Adipose tissue (tissue), 3 donors: ENCODE measurements around the gene ADAMTS9. TPM values are rescaled to one million over a fixed set of nuclear protein-coding genes. Genes with fewer than 3 reads are reported as not detected.
"Not testable (repeated sequence)": the region's sequence is repeated elsewhere in the genome, so short reads cannot be mapped to it uniquely, and the experiment has no call there.

Source experiments
- H3K27ac ChIP-seq: one replicate; pipeline ENCODE4 v1.5.1; 2013; ENCODE audit warnings: low read depth, low read length
- WGBS, 3 donors: extraction: QIAGEN DNeasy Blood & Tissue Kit; methylation state at CpG; one replicate each; pipeline ENCODE4 v1.1.7; 2013; 5-methylcytosine and 5-hydroxymethylcytosine counted together
- polyA plus RNA-seq, 3 donors: library from polyadenylated mRNA; stranded (reverse); fragments of 200-250 nt; gene quantifications; one replicate each; pipeline ENCODE4 v1.2.3, GENCODE V29; 2013
- donor health status: healthy with polysubstance abuse.
- donor health status: Bipolar disorder and iron deficiency.
- donor health status: healthy.

The ADAMTS9 gene
- polyA plus RNA-seq, 3 donors = 8.3 to 116 (median 22.7) TPM

DNA sequence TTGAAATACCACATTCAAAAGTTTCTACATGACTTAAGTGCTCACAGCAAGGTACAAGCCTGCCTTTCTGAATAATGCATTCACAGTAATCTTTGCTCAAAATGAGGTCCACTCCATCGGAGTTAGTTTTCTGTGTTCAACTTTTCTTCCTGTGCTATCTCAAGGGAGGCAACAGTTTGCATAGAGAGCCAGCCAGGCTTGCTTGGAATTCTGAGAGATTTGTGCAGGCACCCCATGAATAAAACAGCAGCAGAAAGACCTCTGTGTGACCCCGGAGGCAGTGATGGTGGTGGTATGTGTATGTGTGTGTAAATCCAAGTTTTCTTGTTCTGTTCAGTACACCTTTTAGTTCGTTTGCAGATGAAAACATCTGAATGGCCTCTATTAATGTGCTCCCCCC is 124.0 kb downstream of the ADAMTS9 start:
- WGBS, 3 donors = 51 to 62% (median 54%) methylated on average over 3 of the region's 3 CpGs

DNA sequence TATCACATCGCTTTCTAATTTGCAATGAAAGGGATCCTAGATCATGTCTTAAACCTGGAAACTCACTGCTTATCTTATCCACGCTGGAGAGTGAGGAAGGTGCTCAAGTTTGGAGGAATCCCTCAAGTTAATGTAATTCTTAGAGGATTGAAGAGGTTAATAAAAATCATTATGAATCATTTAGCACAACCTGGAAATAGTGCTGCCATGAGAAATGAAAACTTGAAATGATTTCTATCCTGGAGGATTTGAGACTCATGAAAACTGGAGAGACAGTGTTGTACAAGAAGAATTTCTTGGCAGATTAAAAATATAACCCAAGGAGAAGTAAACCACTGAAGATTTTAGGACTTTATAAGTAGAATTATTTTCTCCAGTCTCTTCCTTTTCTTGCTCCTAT is 125.9 kb downstream of the ADAMTS9 start:
- 77 to 84% (median 82%) methylated on average over 2 of the region's 2 CpGs for WGBS, 3 donors
- no peak overlapping the region for H3K27ac ChIP-seq

More for the DNA sequence above, 124.0 kb downstream of the ADAMTS9 start:
- no peak overlapping the region for H3K27ac ChIP-seq

DNA sequence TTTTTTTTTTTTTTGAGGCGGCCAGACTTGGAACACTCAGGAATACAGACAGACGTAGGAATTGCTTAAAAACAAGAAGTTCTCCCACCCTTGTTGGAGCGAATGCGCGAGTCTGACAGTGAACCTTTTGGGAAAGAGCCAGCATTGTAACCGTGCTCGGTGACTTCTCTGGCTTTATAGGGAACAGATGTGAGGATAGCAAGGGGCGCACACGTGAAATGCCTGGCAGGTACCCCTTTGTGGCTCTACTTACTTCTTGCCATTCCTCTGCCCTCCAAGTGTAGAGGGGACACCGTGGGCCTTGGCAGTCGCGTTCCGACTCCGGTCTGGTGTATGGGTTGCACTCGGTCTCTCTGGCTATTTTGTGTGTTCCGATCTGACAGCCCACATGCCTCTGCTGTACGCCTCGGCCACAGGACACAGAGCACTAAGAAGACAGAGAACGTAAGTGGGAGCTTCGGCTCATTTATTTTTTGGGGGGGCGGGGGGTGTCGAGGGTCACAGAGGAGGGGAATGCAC is 126.4 kb downstream of the ADAMTS9 start:
- no peak overlapping the region for H3K27ac ChIP-seq
- WGBS, 3 donors = 78 to 87% (median 80%) methylated on average over 22 of the region's 22 CpGs

DNA sequence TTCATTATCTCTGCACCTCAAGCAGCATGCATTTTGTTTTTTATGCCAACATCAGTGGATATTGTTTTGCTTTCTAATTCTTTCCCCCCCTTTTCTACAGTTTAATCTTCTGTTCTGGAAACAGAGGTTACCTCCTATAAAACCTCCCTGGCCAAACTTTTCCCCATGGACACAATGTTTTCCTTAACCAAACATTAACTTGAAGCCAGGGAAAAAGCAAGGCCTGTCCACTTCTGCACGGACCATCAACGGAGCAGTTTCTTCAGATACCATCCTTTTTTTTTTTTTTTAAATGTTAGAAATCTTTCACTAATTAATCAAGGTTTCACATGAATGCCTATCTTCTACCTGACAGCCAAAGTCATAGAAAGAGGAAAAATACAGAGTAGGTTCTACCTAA is 127.0 kb downstream of the ADAMTS9 start:
- H3K27ac ChIP-seq = no peak overlapping the region
- 57 to 63% (median 57%) methylated on average over 2 of the region's 2 CpGs for WGBS, 3 donors

DNA sequence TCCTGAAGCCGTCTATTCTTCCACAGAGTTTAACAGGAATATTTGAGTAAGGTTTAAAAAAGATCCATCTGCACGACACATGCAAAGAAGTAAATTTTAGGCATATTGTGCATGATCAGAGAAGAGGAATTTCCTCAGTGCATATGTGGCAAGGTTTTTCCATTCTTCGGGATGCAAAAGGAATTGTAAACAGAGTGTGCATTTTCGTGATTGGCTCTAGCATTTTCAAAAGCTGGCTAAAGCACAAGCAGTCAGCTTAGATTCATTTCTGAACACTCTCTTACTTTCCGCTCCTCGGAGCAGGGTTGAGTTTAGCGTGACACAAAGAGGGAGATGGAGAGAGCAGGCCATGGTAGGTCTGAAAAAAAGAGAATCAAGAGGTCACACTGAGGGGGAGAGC is 128.2 kb downstream of the ADAMTS9 start:
- H3K27ac ChIP-seq = no peak overlapping the region
- WGBS, 3 donors = 87 to 90% (median 89%) methylated on average over 7 of the region's 7 CpGs

DNA sequence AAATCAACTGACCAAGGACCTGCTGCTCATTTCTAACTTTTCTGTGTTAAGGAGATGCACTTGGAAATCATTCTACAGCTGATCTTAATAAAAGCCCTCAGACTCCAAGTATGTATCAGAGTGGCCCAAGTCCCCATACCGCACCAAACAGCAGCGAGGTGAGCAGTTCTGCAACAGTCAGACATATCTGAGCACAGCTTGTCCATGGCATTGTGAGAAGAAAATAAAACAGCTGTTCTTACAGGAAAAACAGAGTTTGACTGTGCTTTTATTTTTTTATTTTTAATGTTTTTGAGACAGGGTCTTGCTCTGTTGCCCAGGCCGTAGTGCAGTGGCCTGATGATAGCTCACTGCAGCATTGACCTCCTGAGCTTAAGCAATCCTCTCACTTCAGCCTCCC is 131.8 kb downstream of the ADAMTS9 start:
- 96 to 99% (median 98%) methylated on average over 3 of the region's 3 CpGs for WGBS, 3 donors
- no peak overlapping the region for H3K27ac ChIP-seq

DNA sequence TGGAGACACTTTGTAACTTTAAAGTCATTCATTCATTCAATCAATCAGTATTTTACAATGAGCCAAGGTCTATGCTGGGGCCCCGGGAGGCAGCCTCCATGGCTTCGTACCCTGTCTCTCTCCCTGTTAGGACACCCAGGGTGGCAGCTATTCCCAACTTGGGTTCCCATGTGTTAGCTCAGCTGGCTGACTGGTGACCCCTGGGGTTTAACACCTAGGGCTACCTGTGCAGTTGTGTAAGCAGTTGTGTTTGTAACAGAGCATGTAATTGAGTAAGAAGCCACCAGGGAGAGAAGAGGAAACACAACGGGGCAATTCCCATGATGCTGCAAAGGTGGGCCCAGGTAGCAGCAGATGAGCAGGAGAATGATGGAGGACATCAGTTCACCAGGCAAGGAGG is 132.4 kb downstream of the ADAMTS9 start:
- 87 to 89% (median 87%) methylated on average over 3 of the region's 3 CpGs for WGBS, 3 donors
- H3K27ac ChIP-seq = no peak overlapping the region

DNA sequence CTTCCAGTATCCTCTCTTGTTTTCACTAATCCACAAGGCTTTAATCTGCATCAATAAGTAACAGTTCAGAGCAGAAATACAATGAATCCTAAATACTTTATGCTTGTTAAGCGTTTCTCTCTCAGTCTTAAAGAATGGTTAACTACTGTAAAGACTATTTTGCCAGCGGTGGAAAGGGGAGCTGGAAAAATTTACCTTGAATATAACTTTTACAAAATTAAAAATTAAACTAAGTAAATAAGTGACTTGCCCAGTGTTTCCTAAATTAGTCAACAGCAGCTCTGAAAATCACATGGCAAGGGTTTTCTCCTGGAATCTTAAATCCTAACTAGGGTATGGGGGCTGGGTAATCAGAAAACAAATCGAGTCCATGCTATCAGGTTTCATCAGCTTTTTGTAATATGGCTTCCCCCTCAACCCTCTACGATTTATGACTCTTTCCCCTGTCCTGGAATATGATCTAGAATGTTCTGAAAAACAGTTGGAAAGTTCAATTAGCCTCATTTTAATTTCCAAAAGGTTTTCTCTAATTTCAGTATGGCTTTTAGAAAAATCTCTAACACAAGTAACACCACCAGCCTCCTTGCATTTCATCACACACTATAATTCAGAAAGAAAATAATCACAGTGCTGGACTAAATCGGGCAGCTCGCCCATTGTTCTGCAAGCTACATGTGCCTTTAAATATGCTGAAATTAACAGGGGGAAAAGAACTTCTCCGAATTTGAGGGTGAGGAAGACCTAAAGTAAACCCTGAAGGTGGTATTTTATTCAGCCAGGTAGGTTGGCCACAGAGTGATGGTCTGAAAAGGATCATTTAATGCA is 133.5 kb downstream of the ADAMTS9 start:
- H3K27ac ChIP-seq = no peak overlapping the region
- WGBS, 3 donors = 63 to 77% (median 67%) methylated on average over 7 of the region's 7 CpGs

DNA sequence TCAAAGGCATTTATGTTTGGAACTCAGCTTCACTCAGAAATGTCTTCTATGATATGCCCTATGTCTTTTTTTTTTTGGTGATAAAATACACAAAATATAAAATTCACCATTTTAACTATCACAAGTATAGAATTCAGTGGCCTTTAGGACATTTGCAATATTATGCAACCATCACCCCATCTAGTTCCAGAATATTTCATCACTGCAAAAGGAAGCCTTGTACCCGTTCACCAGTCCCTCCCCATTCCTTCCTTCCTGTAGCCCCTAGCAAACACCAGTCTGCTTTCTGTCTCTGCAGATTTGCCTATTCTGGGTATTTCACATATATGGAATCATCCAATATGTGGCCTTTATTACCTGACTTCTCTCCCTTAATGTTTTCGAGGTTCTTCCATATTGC is 134.8 kb downstream of the ADAMTS9 start:
- no peak overlapping the region for H3K27ac ChIP-seq
- WGBS, 3 donors = 58 to 94% (median 61%) methylated on average over 2 of the region's 2 CpGs

DNA sequence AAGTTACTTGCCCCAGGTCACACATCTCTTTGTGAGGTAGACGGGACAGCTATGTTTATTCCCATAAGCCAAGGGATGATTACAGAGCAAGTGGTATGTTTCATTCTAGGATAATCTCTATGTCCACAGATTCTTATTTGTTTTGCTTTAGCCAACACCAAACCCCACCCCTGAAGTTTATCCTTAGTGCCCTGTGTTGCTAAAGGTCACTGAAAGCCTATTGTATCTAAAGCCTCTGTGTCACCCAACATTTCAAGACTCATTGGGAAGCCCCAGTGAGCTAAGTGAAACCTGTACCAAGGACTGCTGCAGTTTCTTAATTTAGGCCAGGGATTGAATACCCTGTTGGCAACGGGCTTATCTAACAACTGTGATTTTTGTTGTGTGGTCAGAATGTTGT is 135.6 kb downstream of the ADAMTS9 start:
- WGBS, 3 donors = 79 to 90% (median 86%) methylated on average over 2 of the region's 2 CpGs
- H3K27ac ChIP-seq = no peak overlapping the region

DNA sequence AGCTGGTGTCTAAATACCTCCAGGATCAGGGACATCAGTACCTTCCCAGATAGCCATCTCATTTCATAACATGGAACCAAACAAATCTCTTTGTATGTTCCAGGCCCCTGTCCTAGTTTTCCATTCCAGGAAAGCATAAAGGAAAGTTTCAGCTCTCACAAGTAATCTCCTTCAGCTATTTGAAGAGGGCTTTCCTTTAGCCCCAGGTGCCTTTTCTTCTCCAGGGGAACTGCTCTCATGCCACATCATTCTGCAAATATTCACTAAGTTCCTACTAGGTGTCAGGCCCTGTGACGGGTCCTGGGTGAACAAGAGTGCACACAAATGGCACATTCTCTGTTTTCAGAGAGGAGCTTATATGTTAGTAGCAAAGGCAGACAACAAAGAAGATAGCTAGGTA is 136.1 kb downstream of the ADAMTS9 start:
- WGBS, 3 donors = 86 to 98% (median 91%) methylated on average over 1 of the region's 1 CpG
- H3K27ac ChIP-seq = no peak overlapping the region

DNA sequence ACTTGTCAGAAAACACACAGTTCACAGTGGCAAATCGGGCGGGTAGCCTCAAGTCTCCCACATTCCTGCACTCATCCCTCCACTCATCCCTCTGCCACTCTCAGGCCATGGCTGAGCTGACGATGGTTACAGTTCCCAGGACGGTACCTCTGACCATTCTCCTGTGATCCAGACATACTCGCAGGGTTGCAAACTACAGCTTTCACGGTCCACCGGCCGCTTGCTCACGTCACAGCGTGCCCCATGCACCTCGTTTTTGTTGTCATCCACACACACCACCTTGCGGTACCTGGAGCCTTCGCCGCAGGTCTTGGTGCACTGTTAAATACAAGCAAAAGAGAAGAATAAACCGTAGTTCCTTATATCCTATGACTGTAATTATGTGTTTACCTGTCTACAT is 137.1 kb downstream of the ADAMTS9 start:
- no peak overlapping the region for H3K27ac ChIP-seq
- WGBS, 3 donors = 95 to 96% (median 96%) methylated on average over 15 of the region's 15 CpGs

DNA sequence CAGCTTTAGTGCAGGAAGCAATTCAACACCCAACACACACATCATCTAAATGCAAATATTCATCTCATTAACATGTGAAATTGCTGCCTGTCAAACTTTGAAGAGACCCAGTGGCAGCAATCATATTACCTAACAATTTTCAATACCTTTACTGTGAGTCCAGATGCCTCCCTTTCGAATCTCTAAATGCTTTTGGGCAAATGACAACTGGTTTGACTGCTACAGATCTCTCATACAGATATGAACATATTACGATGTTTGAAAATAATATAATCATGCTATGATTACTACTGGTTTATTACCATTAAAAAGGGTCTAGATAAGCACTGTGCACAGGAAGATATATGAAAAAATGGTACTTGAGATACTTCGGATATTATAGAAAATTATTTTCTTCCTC is 137.9 kb downstream of the ADAMTS9 start:
- 88 to 92% (median 92%) methylated on average over 3 of the region's 3 CpGs for WGBS, 3 donors
- no peak overlapping the region for H3K27ac ChIP-seq

DNA sequence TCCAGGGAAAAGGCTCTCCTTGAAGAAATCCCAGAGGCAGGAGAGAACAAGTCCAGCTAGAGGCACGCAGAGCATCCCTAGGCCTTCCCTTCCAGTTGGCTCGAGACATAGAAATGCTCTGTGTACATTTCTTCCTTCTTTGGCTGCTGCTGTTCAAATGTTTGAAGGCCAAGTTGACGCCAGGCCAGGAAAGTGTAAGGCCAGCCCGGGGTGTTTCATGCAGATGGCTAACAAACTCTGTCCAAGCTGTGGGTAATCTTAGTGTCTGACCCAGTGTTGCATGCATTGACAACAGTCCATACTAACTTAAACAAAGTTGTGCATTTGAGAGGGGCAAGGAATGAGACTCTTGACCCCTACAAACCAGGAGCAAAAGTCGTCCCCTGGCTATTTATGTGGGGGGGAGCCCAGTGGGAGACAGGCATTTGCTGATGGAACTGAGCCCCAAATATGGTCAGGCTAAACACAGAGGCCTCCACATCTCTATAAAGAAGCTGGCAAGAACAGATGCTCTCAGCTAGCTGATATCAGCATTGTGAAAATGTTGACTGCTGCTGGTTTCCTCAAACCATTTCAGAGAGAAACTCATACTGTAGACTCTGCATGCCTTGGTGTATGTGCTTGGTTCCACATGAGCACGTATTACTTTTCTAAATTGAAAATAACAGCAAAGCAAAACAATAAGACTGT is 139.5 kb downstream of the ADAMTS9 start:
- H3K27ac ChIP-seq = no peak overlapping the region
- WGBS, 3 donors = 34 to 57% (median 46%) methylated on average over 6 of the region's 6 CpGs

DNA sequence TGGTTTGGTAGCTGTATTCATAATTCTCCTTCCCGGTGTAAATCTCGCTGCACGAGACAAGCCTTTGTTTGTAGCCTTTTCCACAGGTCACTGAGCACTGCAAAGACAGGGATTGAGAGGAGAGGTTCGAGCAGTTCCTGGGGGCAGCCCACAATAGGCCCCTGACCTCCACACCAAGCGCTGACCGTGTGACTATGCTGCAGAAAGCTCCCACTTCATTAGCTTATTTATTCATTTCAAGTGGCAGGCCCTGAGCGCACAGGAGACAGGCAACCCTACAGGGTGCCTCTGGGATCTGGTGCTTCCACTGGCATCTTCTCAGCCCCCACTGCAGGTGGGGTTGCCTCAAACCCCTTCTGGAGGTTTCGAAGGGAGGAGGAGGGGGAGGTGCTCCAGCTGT is 140.9 kb downstream of the ADAMTS9 start:
- H3K27ac ChIP-seq = no peak overlapping the region
- 90 to 94% (median 92%) methylated on average over 8 of the region's 8 CpGs for WGBS, 3 donors

DNA sequence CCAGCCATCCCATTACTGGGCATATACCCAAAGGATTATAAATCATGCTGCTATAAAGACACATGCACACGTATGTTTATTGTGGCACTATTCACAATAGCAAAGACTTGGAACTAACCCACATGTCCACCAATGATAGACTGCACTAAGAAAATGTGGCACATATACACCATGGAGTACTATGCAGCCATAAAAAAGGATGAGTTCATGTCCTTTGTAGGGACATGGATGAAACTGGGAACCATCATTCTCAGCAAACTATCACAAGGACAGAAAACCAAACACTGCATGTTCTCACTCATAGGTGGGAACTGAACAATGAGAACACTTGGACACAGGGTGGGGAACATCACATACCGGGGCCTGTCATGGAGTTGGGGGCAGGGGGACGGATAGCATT is 142.6 kb downstream of the ADAMTS9 start:
- H3K27ac ChIP-seq = not testable (repeated sequence)
- WGBS, 3 donors = 90 to 93% (median 93%) methylated on average over 3 of the region's 3 CpGs

DNA sequence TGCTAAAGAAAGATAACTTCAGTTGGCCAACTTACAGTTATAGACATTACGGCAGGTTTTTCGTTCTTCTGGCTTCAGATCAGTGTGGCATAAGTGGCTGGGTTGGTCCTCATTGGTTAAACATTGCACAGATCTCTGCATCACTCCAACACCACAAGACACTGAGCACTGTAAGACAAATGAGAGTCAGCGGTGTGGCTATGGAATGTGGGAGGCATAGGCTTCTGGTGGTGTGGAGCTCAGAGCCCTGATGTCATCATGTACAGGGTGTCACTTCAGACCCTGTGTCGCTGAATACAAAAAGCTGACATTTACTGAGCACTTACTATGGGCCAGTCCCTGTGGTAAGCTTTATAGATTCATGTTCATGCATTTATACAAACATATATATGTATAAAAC is 146.0 kb downstream of the ADAMTS9 start:
- WGBS, 3 donors = 83 to 96% (median 95%) methylated on average over 4 of the region's 4 CpGs
- no peak overlapping the region for H3K27ac ChIP-seq

DNA sequence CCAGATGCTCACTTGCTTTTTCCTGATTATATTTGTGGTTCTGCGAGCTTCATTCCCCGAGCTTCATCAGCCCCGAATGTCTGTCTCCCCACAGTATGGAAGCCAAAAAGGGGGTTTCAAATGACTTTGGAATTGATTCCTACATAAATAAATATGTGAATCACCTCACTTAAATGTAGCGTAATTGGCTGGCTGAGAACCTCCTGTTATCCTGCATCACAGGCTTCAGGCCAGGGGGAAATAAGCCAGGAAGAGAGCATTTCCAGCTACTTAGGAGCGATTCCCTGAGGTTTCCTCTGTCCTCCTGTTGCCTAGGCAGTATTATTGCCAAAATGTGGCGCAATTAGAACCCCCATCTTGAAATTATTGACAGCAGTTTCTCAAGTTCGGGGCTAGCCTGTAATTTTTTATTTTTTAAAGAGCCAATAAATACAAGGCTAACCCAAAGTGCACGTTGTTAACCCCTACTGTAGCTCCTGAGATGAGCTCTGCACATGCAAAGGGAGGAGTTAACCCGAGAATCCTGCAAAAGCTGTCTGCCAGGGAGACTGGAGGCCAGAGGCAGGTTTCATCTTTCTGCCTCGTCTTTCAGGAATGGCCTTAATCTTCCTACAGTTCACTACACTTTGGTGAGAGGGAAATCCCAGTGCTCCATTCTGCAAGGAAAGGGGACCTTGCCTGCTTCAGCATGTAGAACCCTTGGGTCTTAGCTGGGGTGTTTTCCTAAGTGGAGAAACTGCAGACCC is 148.2 kb downstream of the ADAMTS9 start:
- 39 to 58% (median 39%) methylated on average over 10 of the region's 10 CpGs for WGBS, 3 donors
- H3K27ac ChIP-seq = no peak overlapping the region

DNA sequence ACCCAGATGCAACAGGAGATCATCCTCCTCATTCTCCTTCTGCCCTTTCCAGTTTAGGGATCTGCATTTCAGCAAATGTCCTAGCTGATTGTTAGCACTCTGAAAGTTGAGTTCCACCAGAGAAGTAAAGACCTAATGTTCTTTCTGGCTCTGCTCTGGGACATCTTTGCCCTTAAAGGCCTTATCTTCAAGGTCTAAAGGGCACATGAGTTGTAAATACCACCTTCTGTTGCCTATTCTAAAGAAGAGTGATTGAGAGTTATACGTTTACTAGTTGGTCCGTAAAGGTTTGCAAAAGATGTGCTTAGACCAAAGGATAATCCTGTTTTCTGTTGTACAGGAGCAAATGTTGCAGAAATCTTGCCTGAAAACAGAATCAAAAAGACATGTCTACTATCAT is 151.6 kb downstream of the ADAMTS9 start:
- WGBS, 3 donors = 64 to 96% (median 91%) methylated on average over 2 of the region's 2 CpGs

More for the DNA sequence above, 151.6 kb downstream of the ADAMTS9 start:
- no peak overlapping the region for H3K27ac ChIP-seq
